WTC11 (cell line): ENCODE results near the gene FCN3. TPM values are rescaled to one million over a fixed set of nuclear protein-coding genes. Genes with fewer than 3 reads are reported as not detected.

ENCODE experiments used
- ATAC-seq: fragments of 200-7000 bp; cut with Tn5 transposase; 2 replicates; pipeline ENCODE4 v1.10.0; 2021; ENCODE audit warnings: mild to moderate bottlenecking, moderate library complexity
- CTCF ChIA-PET: fragments of 300-600 bp; sonication (Branson Sonifier 250); formaldehyde crosslinking; loops from one replicate; lab custom pipeline; 2021; ENCODE audit warnings: antibody characterized with exemption; lab: Charles Lee
- POLR2A ChIA-PET: fragments of 350-600 bp; sonication (Branson Sonifier 250); formaldehyde crosslinking; loops from one replicate; lab custom pipeline; 2021; ENCODE audit warnings: antibody characterized with exemption; lab: Charles Lee
- DNase-seq: peaks from one replicate; pipeline ENCODE4 v3.0.0; 2021; ENCODE audit warnings: low spot score
- H3K27ac Mint-ChIP-seq: 2 replicates; pipeline ENCODE4 v1.8.0; 2021; ENCODE audit warnings: mixed read lengths
- H3K27me3 Mint-ChIP-seq: 2 replicates; pipeline ENCODE4 v1.8.0; 2021; ENCODE audit warnings: low read depth, mild to moderate bottlenecking, moderate library complexity, mixed read lengths
- H3K36me3 Mint-ChIP-seq: 2 replicates; pipeline ENCODE4 v1.8.0; 2021; ENCODE audit warnings: mixed read lengths
- H3K4me1 Mint-ChIP-seq: 2 replicates; pipeline ENCODE4 v1.8.0; 2022; ENCODE audit warnings: mixed read lengths
- H3K4me3 Mint-ChIP-seq: 2 replicates; pipeline ENCODE4 v1.8.0; 2021; ENCODE audit warnings: mild to moderate bottlenecking, moderate library complexity, mixed read lengths
- H3K9me3 Mint-ChIP-seq: 2 replicates; pipeline ENCODE4 v1.8.0; 2021; ENCODE audit warnings: mixed read lengths
- CREM ChIP-seq: sonication (generic); formaldehyde crosslinking; IDR thresholded peaks from 2 replicates; pipeline ENCODE4 v1.8.1; 2022; ENCODE audit warnings: mild to moderate bottlenecking, missing genetic modification reagents, moderate library complexity
- E2F1 ChIP-seq: sonication (generic); formaldehyde crosslinking; IDR thresholded peaks from 2 replicates; pipeline ENCODE4 v1.8.0; 2022; ENCODE audit warnings: mild to moderate bottlenecking, missing genetic modification reagents
- E2F5 ChIP-seq: sonication (generic); formaldehyde crosslinking; IDR thresholded peaks from 2 replicates; pipeline ENCODE4 v1.8.1; 2022; ENCODE audit warnings: mild to moderate bottlenecking, moderate library complexity, missing genetic modification reagents
- FOXJ3 ChIP-seq: sonication (generic); formaldehyde crosslinking; IDR thresholded peaks from 2 replicates; pipeline ENCODE4 v1.9.0; 2021; ENCODE audit warnings: missing genetic modification reagents, mild to moderate bottlenecking, borderline replicate concordance
- FOXK1 ChIP-seq: sonication (generic); formaldehyde crosslinking; IDR thresholded peaks from 2 replicates; pipeline ENCODE4 v1.8.0; 2022; ENCODE audit warnings: mild to moderate bottlenecking, moderate library complexity, missing genetic modification reagents
- FOXP4 ChIP-seq: sonication (generic); formaldehyde crosslinking; IDR thresholded peaks from 2 replicates; pipeline ENCODE4 v1.8.0; 2022; ENCODE audit warnings: mild to moderate bottlenecking, missing genetic modification reagents
- GRHL2 ChIP-seq: fragments of 250-450 bp; sonication (Bioruptor Pico); IDR thresholded peaks from 2 replicates; pipeline ENCODE4 v1.8.0; 2022; ENCODE audit warnings: mild to moderate bottlenecking, moderate library complexity; ENCODE audit not compliant: insufficient replicate concordance, severe bottlenecking
- GTF2I ChIP-seq: fragments of 250-450 bp; sonication (Bioruptor Pico); conservative IDR thresholded peaks from 2 replicates; pipeline ENCODE4 v1.4.0; 2021; ENCODE audit warnings: mild to moderate bottlenecking
- IRF2 ChIP-seq: sonication (generic); formaldehyde crosslinking; IDR thresholded peaks from 2 replicates; pipeline ENCODE4 v1.8.0; 2022; ENCODE audit warnings: low read depth, missing genetic modification reagents, borderline replicate concordance
- JAZF1 ChIP-seq: fragments of 250-450 bp; sonication (Bioruptor Pico); IDR thresholded peaks from 2 replicates; pipeline ENCODE4 v1.9.0; 2021; ENCODE audit warnings: moderate library complexity, mild to moderate bottlenecking, inconsistent platforms
- MXD4 ChIP-seq: fragments of 250-450 bp; sonication (Bioruptor Pico); IDR thresholded peaks from 2 replicates; pipeline ENCODE4 v1.8.0; 2021; ENCODE audit warnings: mild to moderate bottlenecking, moderate library complexity, borderline replicate concordance
- NFE2L1 ChIP-seq: sonication (generic); formaldehyde crosslinking; IDR thresholded peaks from 2 replicates; pipeline ENCODE4 v1.8.1; 2023; ENCODE audit warnings: missing genetic modification reagents
- NFYB ChIP-seq: sonication (generic); formaldehyde crosslinking; conservative IDR thresholded peaks from 2 replicates; pipeline ENCODE4 v1.8.0; 2022; ENCODE audit warnings: low read depth, missing genetic modification reagents
- PREB ChIP-seq: sonication (generic); formaldehyde crosslinking; IDR thresholded peaks from 2 replicates; pipeline ENCODE4 v1.8.1; 2022; ENCODE audit warnings: mild to moderate bottlenecking, missing genetic modification reagents, moderate library complexity, borderline replicate concordance
- ZMAT4 ChIP-seq: fragments of 250-450 bp; sonication (Bioruptor Pico); IDR thresholded peaks from 2 replicates; pipeline ENCODE4 v1.9.0; 2021; ENCODE audit warnings: mild to moderate bottlenecking
- ZNF263 ChIP-seq: sonication (generic); formaldehyde crosslinking; IDR thresholded peaks from 2 replicates; pipeline ENCODE4 v1.8.1; 2022; ENCODE audit warnings: low read depth, mild to moderate bottlenecking, moderate library complexity, missing genetic modification reagents
- total RNA-seq: library from RNA; stranded (reverse); gene quantifications from 3 replicates; pipeline ENCODE4 v1.2.3, GENCODE V29; 2021
- TF ChIP-seq, protein P1 (sequence below): sonication (generic); formaldehyde crosslinking; IDR thresholded peaks from 2 replicates; pipeline ENCODE4 v1.8.0; 2022; ENCODE audit warnings: mild to moderate bottlenecking, missing genetic modification reagents

The FCN3 gene
- total RNA-seq, 1 experiment from 2014 or later, result 0.98 TPM

- POLR2A ChIA-PET, result no interaction called here
- H3K27ac Mint-ChIP-seq, result peak overlapping the region; percentile 36; the same call in 1 of the 2 replicates
- peaks cover 17% of the 10 kb centered on the region for H3K4me1 Mint-ChIP-seq
- H3K9me3 Mint-ChIP-seq, result no peaks in the 10 kb centered on the region
- H3K4me3 Mint-ChIP-seq, result no peak overlapping the region
- no peak for DNase-seq
- ATAC-seq, result no peak
- H3K27me3 Mint-ChIP-seq, result peaks cover 2% of the 10 kb centered on the region; the same call in 1 of the 2 replicates
- no peak for TF ChIP-seq E2F5 (CRISPR knock-in tag)
- TF ChIP-seq GRHL2 (CRISPR knock-in tag), result no peak
- no peak for TF ChIP-seq E2F1 (CRISPR knock-in tag)
- TF ChIP-seq FOXJ3 (CRISPR knock-in tag), result no peak
- no peak for TF ChIP-seq NFYB (CRISPR knock-in tag)
- TF ChIP-seq GTF2I (CRISPR knock-in tag), result no peak
- no peak for TF ChIP-seq NFE2L1
- CTCF ChIA-PET, result interaction anchor here (0.7 to 1.5 kb wide), 6 partner anchors 14 to 271 kb away, joined by 3 to 5 read pairs (median 4); no protein-coding TSS in a partner anchor
- peaks cover 19% of the 10 kb centered on the region for H3K36me3 Mint-ChIP-seq
Measured at GRCh38 chr1:27336756-27337155, 37.9 kb downstream of the FCN3 start.

- Mint-ChIP-seq H3K4me1 (peaks cover 10% of the 10 kb centered on the region), H3K4me3 (no peak overlapping the region), H3K27ac (no peak overlapping the region)
- POLR2A ChIA-PET, result interaction anchor here (1.4 kb wide), 1 partner anchor 13 kb away, joined by 3 read pairs; no protein-coding TSS in a partner anchor
- no peak for DNase-seq
- TF ChIP-seq, protein P1, sequence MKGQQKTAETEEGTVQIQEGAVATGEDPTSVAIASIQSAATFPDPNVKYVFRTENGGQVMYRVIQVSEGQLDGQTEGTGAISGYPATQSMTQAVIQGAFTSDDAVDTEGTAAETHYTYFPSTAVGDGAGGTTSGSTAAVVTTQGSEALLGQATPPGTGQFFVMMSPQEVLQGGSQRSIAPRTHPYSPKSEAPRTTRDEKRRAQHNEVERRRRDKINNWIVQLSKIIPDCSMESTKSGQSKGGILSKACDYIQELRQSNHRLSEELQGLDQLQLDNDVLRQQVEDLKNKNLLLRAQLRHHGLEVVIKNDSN (CRISPR knock-in tag), result no peak
- no peak for TF ChIP-seq MXD4
- no peak for TF ChIP-seq FOXP4 (CRISPR knock-in tag)
- no peak for TF ChIP-seq ZNF263 (CRISPR knock-in tag)
- no peak for TF ChIP-seq JAZF1
- no peak for TF ChIP-seq PREB
- TF ChIP-seq FOXK1 (CRISPR knock-in tag), result no peak
- no peak for TF ChIP-seq IRF2 (CRISPR knock-in tag)
- no peak for TF ChIP-seq CREM (CRISPR knock-in tag)
- no peak for TF ChIP-seq ZMAT4 (CRISPR knock-in tag)
- TF ChIP-seq, all 79 proteins: peak for 0
- Mint-ChIP-seq H3K9me3 (no peaks in the 10 kb centered on the region), H3K27me3 (peaks cover 2% of the 10 kb centered on the region; the same call in 1 of the 2 replicates), H3K36me3 (peaks cover 21% of the 10 kb centered on the region)
- CTCF ChIA-PET, result interaction anchor here (0.7 to 5.4 kb wide), 4 partner anchors 15 to 39 kb away, joined by 3 to 70 read pairs (median 4); no protein-coding TSS in a partner anchor
- ATAC-seq, result no peak
Measured at GRCh38 chr1:27335506-27336422, 38.9 kb downstream of the FCN3 start.
